Mesenchymal stem cell (in vitro differentiated cells and primary cell): ENCODE results near the gene PTCH1.

Source experiments
- DNase-seq: peaks from one replicate; pipeline ENCODE4 v3.0.0-alpha.2; 2013
- H2AFZ ChIP-seq: one replicate; pipeline ENCODE4 v1.6.1; 2013; ENCODE audit warnings: low read depth, mild to moderate bottlenecking, control low read depth, inconsistent platforms, low read length, moderate library complexity
- H2AK5ac ChIP-seq: 2 replicates; pipeline ENCODE4 v1.6.1; 2013; ENCODE audit warnings: low read length, moderate library complexity, mild to moderate bottlenecking, inconsistent platforms; ENCODE audit not compliant: severe bottlenecking
- H2BK120ac ChIP-seq: one replicate; pipeline ENCODE4 v1.6.1; 2013; ENCODE audit warnings: low read depth, mild to moderate bottlenecking, inconsistent platforms, low read length, moderate library complexity
- H2BK12ac ChIP-seq, 2 experiments: one replicate each; pipeline ENCODE4 v1.6.1; 2013; ENCODE audit warnings: inconsistent platforms in 2 of 2, low read length in 2 of 2, mild to moderate bottlenecking in 2 of 2, moderate library complexity in 2 of 2, control low read depth in 1 of 2
- H2BK15ac ChIP-seq: one replicate; pipeline ENCODE4 v1.6.1; 2013; ENCODE audit warnings: mild to moderate bottlenecking, low read depth, inconsistent platforms; ENCODE audit not compliant: poor library complexity, severe bottlenecking
- H2BK5ac ChIP-seq: 2 replicates; pipeline ENCODE4 v1.6.1; 2013; ENCODE audit warnings: low read depth, mild to moderate bottlenecking, low read length, control low read depth, inconsistent platforms; ENCODE audit not compliant: poor library complexity, severe bottlenecking
- H3K14ac ChIP-seq, 2 experiments: one replicate each; pipeline ENCODE4 v1.6.1; 2013; ENCODE audit warnings: inconsistent platforms in 2 of 2, low read length in 2 of 2, control low read depth in 1 of 2, mild to moderate bottlenecking in 1 of 2, moderate library complexity in 1 of 2
- H3K18ac ChIP-seq, 2 experiments: one replicate each; pipeline ENCODE4 v1.6.1; 2013; ENCODE audit warnings: inconsistent platforms in 2 of 2, low read length in 2 of 2, control low read depth in 1 of 2, low read depth in 1 of 2, mild to moderate bottlenecking in 1 of 2
- H3K23ac ChIP-seq, 2 experiments: one replicate each; pipeline ENCODE4 v1.6.1; 2013; ENCODE audit warnings: inconsistent platforms in 2 of 2, low read length in 2 of 2, mild to moderate bottlenecking in 2 of 2, moderate library complexity in 2 of 2, control low read depth in 1 of 2
- H3K27ac ChIP-seq: 2 replicates; pipeline ENCODE4 v1.5.1; 2013; ENCODE audit warnings: mild to moderate bottlenecking, moderate library complexity, low read length, control low read depth, inconsistent platforms; ENCODE audit not compliant: poor library complexity, severe bottlenecking
- H3K27me3 ChIP-seq, 2 experiments: 2 replicates each; pipeline versions ENCODE4 v1.6.1 to v1.7.0; 2013; ENCODE audit warnings: low read length in 2 of 2, mild to moderate bottlenecking in 2 of 2, moderate library complexity in 2 of 2, control low read depth in 1 of 2, inconsistent platforms in 1 of 2; ENCODE audit not compliant: control insufficient read depth in 1 of 2, insufficient read depth in 1 of 2
- H3K36me3 ChIP-seq, 2 experiments: 2 replicates each; pipeline versions ENCODE4 v1.6.1 to v1.7.0; 2013; ENCODE audit warnings: low read length in 2 of 2, control low read depth in 1 of 2, inconsistent platforms in 1 of 2, low read depth in 1 of 2, mild to moderate bottlenecking in 1 of 2; ENCODE audit not compliant: insufficient read depth in 2 of 2, control insufficient read depth in 1 of 2
- H3K4ac ChIP-seq, 2 experiments: one replicate each; pipeline ENCODE4 v1.6.1; 2013; ENCODE audit warnings: inconsistent platforms in 2 of 2, low read length in 2 of 2, mild to moderate bottlenecking in 2 of 2, moderate library complexity in 2 of 2, control low read depth in 1 of 2, low read depth in 1 of 2
- H3K4me1 ChIP-seq: 2 replicates; pipeline ENCODE4 v1.6.1; 2013; ENCODE audit warnings: low read depth, low read length, control low read depth; ENCODE audit not compliant: control insufficient read depth, insufficient read depth
- H3K4me2 ChIP-seq: 2 replicates; pipeline ENCODE4 v1.6.1; 2013; ENCODE audit warnings: low read length, mild to moderate bottlenecking, inconsistent platforms; ENCODE audit not compliant: poor library complexity, severe bottlenecking
- H3K4me3 ChIP-seq, 2 experiments: 2 replicates each; pipeline versions ENCODE4 v1.5.1 to v1.7.0; 2013; ENCODE audit warnings: low read length in 2 of 2, mild to moderate bottlenecking in 2 of 2, control low read depth in 1 of 2, low read depth in 1 of 2; ENCODE audit not compliant: insufficient read depth in 1 of 2
- H3K79me1 ChIP-seq: replicated peaks from 2 replicates; pipeline ENCODE4 v1.6.1; 2013; ENCODE audit warnings: mild to moderate bottlenecking, control low read depth, low read length, inconsistent platforms; ENCODE audit not compliant: poor library complexity, severe bottlenecking
- H3K9ac ChIP-seq: 2 replicates; pipeline ENCODE4 v1.7.0; 2013; ENCODE audit warnings: mild to moderate bottlenecking, low read length, moderate library complexity
- H3K9me3 ChIP-seq: 2 replicates; pipeline ENCODE4 v1.7.0; 2013; ENCODE audit warnings: mild to moderate bottlenecking, low read length; ENCODE audit not compliant: control insufficient read depth
- H4K8ac ChIP-seq: one replicate; pipeline ENCODE4 v1.6.1; 2013; ENCODE audit warnings: inconsistent platforms, mild to moderate bottlenecking, low read length, moderate library complexity
- H4K91ac ChIP-seq: one replicate; pipeline ENCODE4 v1.6.1; 2013; ENCODE audit warnings: mild to moderate bottlenecking, low read length, inconsistent platforms
- whole genome bisulfite sequencing: methylation state at CpG from one replicate; pipeline ENCODE4 v1.1.7; 2013; ENCODE audit warnings: mixed read lengths; 5-methylcytosine and 5-hydroxymethylcytosine counted together

PTCH1 gene

DNA sequence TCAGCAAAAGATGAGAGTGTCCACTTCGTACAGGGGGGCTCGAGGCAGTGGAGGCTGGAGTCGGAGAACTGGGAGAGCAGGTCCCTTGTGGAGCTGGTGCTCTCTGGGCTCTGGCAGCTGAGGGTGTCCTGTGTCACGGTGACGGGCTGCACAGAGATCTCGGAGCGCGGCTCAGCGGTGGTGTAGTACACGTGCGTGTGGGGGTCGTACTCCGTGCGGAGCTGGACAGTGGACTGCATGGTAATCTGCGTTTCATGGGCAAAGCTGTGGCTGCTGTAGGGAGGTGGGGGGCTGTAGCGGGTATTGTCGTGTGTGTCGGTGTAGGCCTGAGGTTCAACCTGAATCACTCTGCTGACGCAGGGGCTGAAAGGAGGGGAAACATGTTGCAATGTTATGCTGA lies 48.0 kb downstream of the PTCH1 start:
- Histone ChIP-seq H2AK5ac (no peak overlapping the region), H3K27ac (no peak overlapping the region), H4K91ac (peak overlapping the region; percentile 6), H2BK5ac (no peak overlapping the region), H3K4me1 (no peaks in the 10 kb centered on the region), H2BK15ac (no peak overlapping the region), H3K18ac (no peak overlapping the region), H2AFZ (no peak overlapping the region), H2BK120ac (no peak overlapping the region), H3K27me3 (no peaks in the 10 kb centered on the region), H3K4me3 (no peak overlapping the region), H4K8ac (no peak overlapping the region), H3K4me2 (no peak overlapping the region), H3K36me3 (peaks cover 36 to 46% of the 10 kb centered on the region in 2 experiments), H3K4ac (no peak overlapping the region), H3K79me1 (no peaks in the 10 kb centered on the region), H2BK12ac (no peak overlapping the region), H3K14ac (no peak overlapping the region), H3K9ac (no peak overlapping the region), H3K23ac (no peak overlapping the region), H3K9me3 (no peaks in the 10 kb centered on the region)
- DNase-seq, result no peak
- 98% methylated on average over 18 of the region's 19 CpGs for WGBS

DNA sequence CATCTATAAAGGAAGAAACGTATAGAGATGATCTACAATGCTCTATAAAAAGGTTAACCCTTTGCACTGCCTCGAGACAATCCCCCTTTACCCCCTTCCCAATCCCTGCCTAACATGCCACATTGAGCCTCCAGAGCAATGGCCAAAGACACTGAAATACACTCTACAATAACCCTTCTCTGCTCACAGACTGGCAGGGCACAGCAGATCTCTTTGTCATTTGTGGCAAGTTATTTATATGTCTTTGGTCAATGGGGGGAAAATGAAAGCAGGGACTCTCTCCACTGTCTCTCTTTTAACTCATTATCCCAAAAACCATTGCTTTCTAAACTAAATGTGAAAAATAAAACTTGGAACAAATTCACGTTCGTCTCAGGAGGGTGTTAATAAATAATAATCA lies 51.7 kb downstream of the PTCH1 start:
- Histone ChIP-seq H3K27me3 (no peaks in the 10 kb centered on the region), H3K14ac (no peak overlapping the region), H2AK5ac (no peak overlapping the region), H3K4ac (no peak overlapping the region), H3K23ac (no peak overlapping the region), H2BK5ac (no peak overlapping the region), H3K18ac (no peak overlapping the region), H3K79me1 (no peaks in the 10 kb centered on the region), H4K91ac (no peak overlapping the region), H3K9ac (no peak overlapping the region), H3K36me3 (peaks cover 31 to 37% of the 10 kb centered on the region in 2 experiments), H3K4me2 (no peak overlapping the region), H2AFZ (no peak overlapping the region), H3K9me3 (no peaks in the 10 kb centered on the region), H3K4me1 (peaks cover 20% of the 10 kb centered on the region), H2BK120ac (no peak overlapping the region), H4K8ac (no peak overlapping the region), H3K4me3 (no peak overlapping the region), H2BK15ac (no peak overlapping the region), H3K27ac (no peak overlapping the region), H2BK12ac (no peak overlapping the region)
- 92% methylated on average over 3 of the region's 4 CpGs for WGBS
- no peak for DNase-seq

DNA sequence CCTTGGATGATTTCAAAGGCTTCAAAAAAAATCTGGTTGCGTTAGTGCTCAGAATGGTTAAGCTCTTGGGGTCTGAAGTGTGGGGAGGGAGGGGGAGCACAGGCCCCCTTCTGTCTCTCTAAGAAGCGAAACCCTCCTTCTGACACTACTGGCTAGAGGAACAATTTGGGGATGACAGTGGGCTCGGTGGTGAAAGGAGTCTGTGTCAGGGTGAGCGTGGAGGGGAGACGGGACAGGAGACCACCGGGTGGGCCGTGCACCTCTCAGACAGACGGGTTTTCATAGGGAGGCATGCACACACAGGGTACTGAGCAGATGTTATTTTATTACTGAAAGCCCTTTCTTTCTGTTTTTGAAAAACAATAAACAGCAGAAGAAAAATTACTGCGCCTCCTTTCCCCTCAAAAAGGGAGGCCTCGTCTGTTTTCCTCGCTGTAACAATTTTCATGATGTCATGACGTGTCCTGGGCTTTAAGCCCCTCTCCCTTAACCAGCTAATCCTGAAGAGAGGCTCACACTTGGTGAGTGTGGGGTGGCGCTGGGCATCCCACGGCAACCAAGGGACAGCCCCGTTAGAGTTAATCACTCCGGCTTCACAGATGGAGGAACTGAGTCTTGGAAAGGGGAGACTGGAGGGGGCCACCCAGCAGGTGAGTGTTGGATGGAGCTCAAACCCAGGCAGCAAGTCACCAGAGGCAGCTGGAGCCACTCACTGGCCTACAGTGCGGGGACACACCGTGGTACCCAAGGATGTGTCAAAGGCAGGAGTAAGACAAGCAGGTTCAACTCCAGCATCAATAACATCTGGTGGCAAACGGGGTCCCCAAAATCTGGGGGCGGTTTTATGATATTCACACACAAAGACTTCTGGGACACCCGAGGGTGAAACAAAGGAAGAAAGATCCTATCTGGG lies 53.4 kb downstream of the PTCH1 start:
- Histone ChIP-seq H3K79me1 (peaks cover 2% of the 10 kb centered on the region), H4K8ac (peak overlapping the region; percentile 41), H2BK12ac (peak overlapping the region; percentile 96 to 100), H3K14ac (peak overlapping the region in 1 of 2 experiments; percentile 96), H3K4me2 (peak overlapping the region; percentile 50), H2AK5ac (peak overlapping the region; percentile 37), H2BK5ac (peak overlapping the region; percentile 0), H4K91ac (peak overlapping the region; percentile 65), H3K4me1 (peaks cover 24% of the 10 kb centered on the region), H3K23ac (peak overlapping the region in 1 of 2 experiments; percentile 76), H3K9me3 (no peaks in the 10 kb centered on the region), H2BK120ac (peak overlapping the region; percentile 58), H3K36me3 (peaks cover 32 to 33% of the 10 kb centered on the region in 2 experiments), H3K9ac (peak overlapping the region; percentile 83), H3K27ac (peak overlapping the region; percentile 61), H2AFZ (no peak overlapping the region), H3K4ac (peak overlapping the region; percentile 55 to 91), H3K27me3 (no peaks in the 10 kb centered on the region), H3K4me3 (peak overlapping the region in 1 of 2 experiments; percentile 74), H3K18ac (peak overlapping the region; percentile 49 to 77), H2BK15ac (peak overlapping the region; percentile 75)
- 61% methylated on average over 21 of the region's 21 CpGs for WGBS
- DNase-seq, result no peak
